WERI-Rb-1 (cell line): ENCODE data around the gene GPR176.
"Not testable (repeated sequence)": the region's sequence is repeated elsewhere in the genome, so short reads cannot be mapped to it uniquely, and the experiment has no call there.

ENCODE experiments used
- DNase-seq: peaks from one replicate; pipeline ENCODE4 v3.0.0-alpha.2; 2020
- H3K27ac ChIP-seq: fragments of 250-450 bp; sonication (Bioruptor Pico); 2 replicates; pipeline ENCODE4 v1.5.1; 2020; ENCODE audit warnings: mild to moderate bottlenecking, moderate library complexity
- H3K27me3 ChIP-seq: fragments of 250-450 bp; sonication (Bioruptor Pico); 2 replicates; pipeline ENCODE4 v1.5.1; 2021; ENCODE audit warnings: mild to moderate bottlenecking, low read depth, moderate library complexity; ENCODE audit not compliant: insufficient read depth, severe bottlenecking
- H3K36me3 ChIP-seq: fragments of 250-450 bp; sonication (Bioruptor Pico); 2 replicates; pipeline ENCODE4 v1.5.1; 2020; ENCODE audit warnings: mild to moderate bottlenecking, moderate library complexity
- H3K4me3 ChIP-seq: 2 replicates; pipeline ENCODE4 v1.5.1; 2011; ENCODE audit warnings: low read depth, mild to moderate bottlenecking, control low read depth, low read length
- H3K9me3 ChIP-seq: fragments of 250-450 bp; sonication (Bioruptor Pico); 2 replicates; pipeline ENCODE4 v1.5.1; 2021; ENCODE audit warnings: mild to moderate bottlenecking, moderate library complexity; ENCODE audit not compliant: severe bottlenecking
- TF ChIP-seq, protein P1 (sequence below): IDR thresholded peaks from 2 replicates; pipeline ENCODE4 v1.5.1; 2011; ENCODE audit warnings: low read depth, mild to moderate bottlenecking, control low read depth, inconsistent platforms, low read length

Gene GPR176

DNA sequence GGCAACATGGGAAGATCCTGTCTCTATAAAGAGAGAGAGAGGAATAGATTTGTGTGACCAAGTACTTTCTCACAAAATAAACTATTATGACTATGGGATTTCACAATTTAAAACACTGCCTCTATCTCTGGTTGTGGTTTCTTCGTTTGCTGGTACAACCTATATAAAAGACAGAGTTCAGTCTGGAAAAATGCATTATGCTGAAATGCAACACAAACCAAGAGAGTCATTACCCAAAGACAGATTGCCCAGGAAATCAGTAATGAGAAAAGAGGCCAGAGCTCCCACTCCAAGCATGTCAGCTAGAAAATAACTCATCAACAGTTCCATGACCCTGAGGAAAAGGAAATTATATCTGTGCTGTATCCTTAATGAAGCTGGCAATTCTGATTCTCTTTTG is 23.2 kb downstream of the GPR176 start:
- Histone ChIP-seq H3K36me3 (no peaks in the 10 kb centered on the region), H3K4me3 (no peak overlapping the region), H3K27ac (no peak overlapping the region), H3K9me3 (no peaks in the 10 kb centered on the region), H3K27me3 (no peaks in the 10 kb centered on the region)
- no peak for DNase-seq
- TF ChIP-seq, protein P1, sequence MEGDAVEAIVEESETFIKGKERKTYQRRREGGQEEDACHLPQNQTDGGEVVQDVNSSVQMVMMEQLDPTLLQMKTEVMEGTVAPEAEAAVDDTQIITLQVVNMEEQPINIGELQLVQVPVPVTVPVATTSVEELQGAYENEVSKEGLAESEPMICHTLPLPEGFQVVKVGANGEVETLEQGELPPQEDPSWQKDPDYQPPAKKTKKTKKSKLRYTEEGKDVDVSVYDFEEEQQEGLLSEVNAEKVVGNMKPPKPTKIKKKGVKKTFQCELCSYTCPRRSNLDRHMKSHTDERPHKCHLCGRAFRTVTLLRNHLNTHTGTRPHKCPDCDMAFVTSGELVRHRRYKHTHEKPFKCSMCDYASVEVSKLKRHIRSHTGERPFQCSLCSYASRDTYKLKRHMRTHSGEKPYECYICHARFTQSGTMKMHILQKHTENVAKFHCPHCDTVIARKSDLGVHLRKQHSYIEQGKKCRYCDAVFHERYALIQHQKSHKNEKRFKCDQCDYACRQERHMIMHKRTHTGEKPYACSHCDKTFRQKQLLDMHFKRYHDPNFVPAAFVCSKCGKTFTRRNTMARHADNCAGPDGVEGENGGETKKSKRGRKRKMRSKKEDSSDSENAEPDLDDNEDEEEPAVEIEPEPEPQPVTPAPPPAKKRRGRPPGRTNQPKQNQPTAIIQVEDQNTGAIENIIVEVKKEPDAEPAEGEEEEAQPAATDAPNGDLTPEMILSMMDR, result no peak

DNA sequence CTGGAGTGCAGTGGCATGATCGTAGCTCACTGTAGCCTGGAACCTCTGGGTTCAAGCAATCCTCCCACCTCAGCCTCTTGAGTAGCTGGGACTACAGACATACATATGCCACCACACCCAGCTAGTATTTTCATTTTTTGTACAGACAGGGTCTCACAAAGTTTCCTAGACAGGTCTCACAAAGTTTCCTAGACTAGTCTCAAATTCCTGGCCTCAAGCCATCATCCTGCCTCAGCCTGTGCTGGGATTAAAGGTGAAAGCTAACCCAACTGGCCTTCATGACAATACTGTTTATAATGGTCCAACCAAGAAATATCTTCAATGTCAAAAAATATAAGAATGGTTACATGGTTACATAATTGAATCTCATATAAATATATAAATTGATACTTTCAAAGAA is 24.0 kb downstream of the GPR176 start:
- Histone ChIP-seq H3K4me3 (no peak overlapping the region), H3K9me3 (no peaks in the 10 kb centered on the region), H3K27me3 (no peaks in the 10 kb centered on the region), H3K36me3 (no peaks in the 10 kb centered on the region), H3K27ac (no peak overlapping the region)
- DNase-seq, result no peak
- TF ChIP-seq, protein P1, result no peak

DNA sequence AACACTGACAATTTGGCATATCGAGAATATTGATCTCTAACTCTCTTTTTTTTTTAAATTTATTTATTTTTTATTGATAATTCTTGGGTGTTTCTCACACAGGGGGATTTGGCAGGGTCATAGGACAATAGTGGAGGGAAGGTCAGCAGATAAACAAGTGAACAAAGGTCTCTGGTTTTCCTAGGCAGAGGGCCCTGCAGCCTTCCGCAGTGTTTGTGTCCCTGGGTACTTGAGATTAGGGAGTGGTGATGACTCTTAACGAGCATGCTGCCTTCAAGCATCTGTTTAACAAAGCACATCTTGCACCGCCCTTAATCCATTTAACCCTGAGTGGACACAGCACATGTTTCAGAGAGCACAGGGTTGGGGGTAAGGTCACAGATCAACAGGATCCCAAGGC is 27.0 kb downstream of the GPR176 start:
- H3K36me3 ChIP-seq, H3K4me3 ChIP-seq, H3K27ac ChIP-seq, H3K27me3 ChIP-seq, DNase-seq, H3K9me3 ChIP-seq: not testable (repeated sequence)

DNA sequence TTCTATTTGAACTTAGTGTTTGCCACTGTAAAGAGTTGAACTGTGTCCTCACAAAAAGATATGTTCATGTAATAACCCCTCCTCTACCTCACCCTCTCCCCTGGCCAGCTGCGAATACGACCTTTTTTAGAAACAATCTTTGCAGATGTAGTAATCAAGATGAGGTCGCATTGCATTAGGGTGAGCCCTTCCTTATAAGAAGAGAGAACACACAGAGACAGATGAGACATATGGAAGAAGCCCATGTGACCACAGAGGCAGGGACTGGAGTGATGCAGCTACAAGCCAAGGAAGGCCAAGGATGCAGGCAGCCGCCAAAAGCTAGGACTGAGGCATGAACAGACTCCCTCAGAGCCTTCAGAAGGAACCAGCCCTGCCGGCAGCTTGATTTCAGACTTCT is 27.6 kb downstream of the GPR176 start:
- no peak overlapping the region for H3K4me3 ChIP-seq
- DNase-seq, result no peak
- no peaks in the 10 kb centered on the region for H3K9me3 ChIP-seq
- TF ChIP-seq, protein P1, result no peak
- H3K36me3 ChIP-seq, result no peaks in the 10 kb centered on the region
- H3K27me3 ChIP-seq, result no peaks in the 10 kb centered on the region
- H3K27ac ChIP-seq, result no peak overlapping the region

DNA sequence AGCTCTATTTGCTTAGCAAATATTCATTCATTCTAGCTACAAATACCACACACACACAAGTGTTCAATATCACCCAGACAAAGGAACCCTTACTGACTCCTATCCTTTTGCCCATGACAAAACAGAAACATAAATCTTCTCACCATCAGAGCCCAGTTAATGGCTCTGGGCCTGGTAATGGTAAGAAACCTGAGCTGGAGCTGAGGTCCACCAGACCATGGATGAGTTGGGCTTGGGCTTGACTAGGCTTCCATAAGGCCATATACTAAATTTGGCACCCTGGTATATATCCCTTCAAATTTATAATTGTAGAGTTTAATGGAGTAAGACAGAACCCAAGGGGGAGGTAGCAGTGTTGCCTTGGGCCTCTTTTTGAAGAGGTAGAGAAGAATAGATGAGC is 29.4 kb downstream of the GPR176 start:
- Histone ChIP-seq H3K27ac (no peak overlapping the region), H3K27me3 (no peaks in the 10 kb centered on the region), H3K9me3 (no peaks in the 10 kb centered on the region), H3K36me3 (no peaks in the 10 kb centered on the region), H3K4me3 (no peak overlapping the region)
- TF ChIP-seq, protein P1, result no peak
- DNase-seq, result no peak

DNA sequence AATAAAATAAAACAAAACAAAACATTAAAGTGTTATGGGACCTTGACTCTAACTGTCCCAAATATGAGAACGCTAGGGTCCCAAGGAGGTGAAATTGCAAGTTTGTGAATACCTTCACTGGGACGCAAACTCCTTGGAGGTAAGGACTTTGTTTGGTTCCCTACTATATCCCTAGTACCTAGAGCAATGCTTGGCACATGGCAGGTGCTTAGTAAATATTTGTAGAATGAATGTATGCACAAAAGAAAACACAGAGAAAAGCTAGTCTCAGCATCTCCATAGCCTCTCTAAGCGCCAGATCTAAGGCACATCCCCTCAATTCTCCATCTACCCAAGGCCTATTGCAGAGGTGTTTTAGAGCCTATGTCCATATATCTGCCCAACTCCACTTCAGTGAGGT is 30.5 kb downstream of the GPR176 start:
- H3K27ac ChIP-seq, result no peak overlapping the region
- no peak for DNase-seq
- TF ChIP-seq, protein P1, result no peak

More for the DNA sequence above, 30.5 kb downstream of the GPR176 start:
- Histone ChIP-seq H3K4me3 (no peak overlapping the region), H3K36me3 (no peaks in the 10 kb centered on the region), H3K9me3 (no peaks in the 10 kb centered on the region), H3K27me3 (no peaks in the 10 kb centered on the region)
